Neural cell (in vitro differentiated cells): ENCODE data around the gene NHSL2. TPM values are rescaled to one million over a fixed set of nuclear protein-coding genes. Genes with fewer than 3 reads are reported as not detected.

Experiments used
- H2AFZ ChIP-seq: fragments of 200-600, 300-800 bp; sonication (generic), shearing (Covaris generic); 2 replicates; pipeline ENCODE4 v1.6.0; 2014; ENCODE audit warnings: low read depth, mild to moderate bottlenecking, antibody characterized with exemption, low read length, moderate library complexity
- H3F3A ChIP-seq: fragments of 200-600 bp; shearing (Covaris generic); 2 replicates; pipeline ENCODE4 v1.6.1; 2016; ENCODE audit warnings: mild to moderate bottlenecking, moderate library complexity, mixed read lengths, antibody characterized with exemption, low read length; ENCODE audit not compliant: insufficient read depth, poor library complexity, severe bottlenecking
- H3K27ac ChIP-seq: fragments of 200-600, 300-800 bp; sonication (generic), shearing (Covaris generic); 2 replicates; pipeline ENCODE4 v1.5.1; 2014; ENCODE audit warnings: mild to moderate bottlenecking, low read length, moderate library complexity
- H3K27me3 ChIP-seq: fragments of 300-800, 200-600 bp; sonication (generic), shearing (Covaris generic); 2 replicates; pipeline ENCODE4 v1.6.0; 2014; ENCODE audit warnings: mild to moderate bottlenecking, low read depth, low read length, moderate library complexity; ENCODE audit not compliant: insufficient read depth
- H3K36me3 ChIP-seq: fragments of 300-800, 200-600 bp; sonication (generic), shearing (Covaris generic); 2 replicates; pipeline ENCODE4 v1.5.1; 2014; ENCODE audit warnings: mild to moderate bottlenecking, antibody characterized with exemption, low read length, moderate library complexity; ENCODE audit not compliant: insufficient read depth
- H3K4me2 ChIP-seq: fragments of 300-800, 200-600 bp; sonication (generic), shearing (Covaris generic); 2 replicates; pipeline ENCODE4 v1.6.0; 2014; ENCODE audit warnings: mild to moderate bottlenecking, low read length
- H3K4me3 ChIP-seq: fragments of 300-800, 200-600 bp; sonication (generic), shearing (Covaris generic); 2 replicates; pipeline ENCODE4 v1.5.1; 2014; ENCODE audit warnings: mild to moderate bottlenecking, low read length, moderate library complexity
- H3K79me2 ChIP-seq: fragments of 200-600 bp; shearing (Covaris generic); replicated peaks from 2 replicates; pipeline ENCODE4 v1.6.0; 2014; ENCODE audit warnings: mild to moderate bottlenecking, low read length, moderate library complexity; ENCODE audit not compliant: insufficient read depth
- H3K9ac ChIP-seq: fragments of 300-800, 200-600 bp; sonication (generic), shearing (Covaris generic); 2 replicates; pipeline ENCODE4 v1.6.1; 2016; ENCODE audit warnings: mild to moderate bottlenecking, low read length, mixed read lengths
- H3K9me2 ChIP-seq: fragments of 200-600 bp; shearing (Covaris generic); 2 replicates; pipeline ENCODE4 v1.6.1; 2016; ENCODE audit warnings: mild to moderate bottlenecking, low read length, mixed read lengths; ENCODE audit not compliant: insufficient read depth
- H3K9me3 ChIP-seq: fragments of 200-600, 300-800 bp; sonication (generic), shearing (Covaris generic); 2 replicates; pipeline ENCODE4 v1.6.1; 2016; ENCODE audit warnings: mild to moderate bottlenecking, mixed run types, low read length, moderate library complexity, mixed read lengths
- H4K20me1 ChIP-seq: fragments of 200-600 bp; shearing (Covaris generic); 2 replicates; pipeline ENCODE4 v1.6.1; 2016; ENCODE audit warnings: mild to moderate bottlenecking, mixed run types; ENCODE audit not compliant: insufficient read depth
- CTCF ChIP-seq: fragments of 450-650 bp; IDR thresholded peaks from 2 replicates; pipeline ENCODE4 v1.5.1; 2014; ENCODE audit warnings: antibody characterized with exemption, mild to moderate bottlenecking, moderate library complexity; ENCODE audit not compliant: poor library complexity, severe bottlenecking
- EP300 ChIP-seq: fragments of 450-650 bp; conservative IDR thresholded peaks from 2 replicates; pipeline ENCODE4 v1.6.1; 2014; ENCODE audit warnings: antibody characterized with exemption, mild to moderate bottlenecking, moderate library complexity; ENCODE audit not compliant: poor library complexity, severe bottlenecking
- EZH2 ChIP-seq: fragments of 200-600, 300-800 bp; shearing (Covaris generic), sonication (generic); IDR thresholded peaks from 2 replicates; pipeline ENCODE4 v1.6.1; 2014; ENCODE audit warnings: antibody characterized with exemption, low read length, borderline replicate concordance, mild to moderate bottlenecking; ENCODE audit not compliant: insufficient read depth, poor library complexity, severe bottlenecking
- MXI1 ChIP-seq: fragments of 450-650 bp; conservative IDR thresholded peaks from 2 replicates; pipeline ENCODE4 v1.6.1; 2014; ENCODE audit warnings: antibody characterized with exemption, mild to moderate bottlenecking; ENCODE audit not compliant: poor library complexity, severe bottlenecking
- POLR2AphosphoS5 ChIP-seq: IDR thresholded peaks from 2 replicates; pipeline ENCODE4 v1.6.1; 2012
- RAD21 ChIP-seq: fragments of 450-650 bp; conservative IDR thresholded peaks from 2 replicates; pipeline ENCODE4 v1.6.1; 2014; ENCODE audit warnings: antibody characterized with exemption, mild to moderate bottlenecking, moderate library complexity
- REST ChIP-seq: IDR thresholded peaks from 2 replicates; pipeline ENCODE4 v1.6.1; 2012; ENCODE audit warnings: borderline replicate concordance
- SMC3 ChIP-seq: fragments of 450-650 bp; conservative IDR thresholded peaks from 2 replicates; pipeline ENCODE4 v1.6.1; 2014; ENCODE audit warnings: antibody characterized with exemption, mild to moderate bottlenecking, moderate library complexity; ENCODE audit not compliant: poor library complexity
- TAF1 ChIP-seq: IDR thresholded peaks from 2 replicates; pipeline ENCODE4 v1.6.1; 2012; ENCODE audit warnings: low read depth
- polyA plus RNA-seq: library from polyadenylated mRNA; depleted of rRNA; stranded (reverse); fragments of >200 nt; gene quantifications from 2 replicates; pipeline ENCODE4 v1.2.3, GENCODE V29; 2014

NHSL2 gene
- polyA plus RNA-seq, 1 donor from 2014 or later, result 0.87 TPM

- Histone ChIP-seq H3K27ac (no peak overlapping the region), H4K20me1 (no peaks in the 10 kb centered on the region), H3K9me3 (no peaks in the 10 kb centered on the region), H3K9me2 (no peaks in the 10 kb centered on the region), H3K36me3 (no peaks in the 10 kb centered on the region), H3K4me3 (no peak overlapping the region), H3F3A (no peaks in the 10 kb centered on the region), H3K9ac (no peak overlapping the region), H3K4me2 (no peak overlapping the region), H3K27me3 (no peaks in the 10 kb centered on the region), H2AFZ (no peak overlapping the region), H3K79me2 (no peaks in the 10 kb centered on the region)
- TF ChIP-seq POLR2AphosphoS5 (no peak), EP300 (no peak), SMC3 (no peak), TAF1 (no peak), EZH2 (no peak), MXI1 (no peak), RAD21 (no peak), REST (no peak), CTCF (no peak)
Observed at GRCh38 chrX:72053508-72053907, 142.9 kb downstream of the NHSL2 start.

GRCh38 chrX:72054779-72055489 lies 144.3 kb downstream of the NHSL2 start:
- H3F3A ChIP-seq, result no peaks in the 10 kb centered on the region
- peak overlapping the region; percentile 75 for H3K27ac ChIP-seq
- no peaks in the 10 kb centered on the region for H3K9me2 ChIP-seq
- no peaks in the 10 kb centered on the region for H4K20me1 ChIP-seq
- no peaks in the 10 kb centered on the region for H3K79me2 ChIP-seq
- H3K36me3 ChIP-seq, result no peaks in the 10 kb centered on the region
- peak overlapping the region; percentile 53 for H3K4me3 ChIP-seq
- TF ChIP-seq EP300 (peak; percentile 47), MXI1 (no peak), EZH2 (no peak), SMC3 (no peak), POLR2AphosphoS5 (peak; percentile 48), RAD21 (peak; percentile 18), TAF1 (no peak), CTCF (no peak), REST (no peak)
- peak overlapping the region; percentile 30 for H3K4me2 ChIP-seq
- H3K9me3 ChIP-seq, result no peaks in the 10 kb centered on the region
- H3K27me3 ChIP-seq, result no peaks in the 10 kb centered on the region
- no peak overlapping the region for H2AFZ ChIP-seq
- H3K9ac ChIP-seq, result peak overlapping the region; percentile 44
